Nephron (organoid): Measurements from ENCODE around the gene EIF3L.

Experiments
- H3K27ac Mint-ChIP-seq, 3 experiments: 2 replicates each; pipeline ENCODE4 v1.8.0; 2020; ENCODE audit warnings: mixed read lengths in 3 of 3, mild to moderate bottlenecking in 2 of 3, moderate library complexity in 1 of 3
- H3K27me3 Mint-ChIP-seq: 2 replicates; pipeline ENCODE4 v1.8.0; 2021; ENCODE audit warnings: low read depth, mild to moderate bottlenecking, moderate library complexity, mixed read lengths
- H3K36me3 Mint-ChIP-seq: 2 replicates; pipeline ENCODE4 v1.8.0; 2020; ENCODE audit warnings: low read depth, mixed read lengths
- H3K4me1 Mint-ChIP-seq: 2 replicates; pipeline ENCODE4 v1.8.0; 2020; ENCODE audit warnings: mixed read lengths
- H3K4me3 Mint-ChIP-seq, 3 experiments: 2 replicates each; pipeline ENCODE4 v1.8.0; 2020; ENCODE audit warnings: mild to moderate bottlenecking in 3 of 3, mixed read lengths in 3 of 3, moderate library complexity in 2 of 3
- H3K9me3 Mint-ChIP-seq: 2 replicates; pipeline ENCODE4 v1.8.0; 2020; ENCODE audit warnings: mixed read lengths
- TF ChIP-seq, protein P1 (sequence below), 3 experiments: fragments of 200-600 bp; sonication (generic); IDR thresholded peaks; one replicate each; pipeline ENCODE4 v1.5.0; 2021; ENCODE audit warnings: antibody characterized with exemption in 3 of 3; ENCODE audit not compliant: unreplicated experiment in 3 of 3

The EIF3L gene

DNA sequence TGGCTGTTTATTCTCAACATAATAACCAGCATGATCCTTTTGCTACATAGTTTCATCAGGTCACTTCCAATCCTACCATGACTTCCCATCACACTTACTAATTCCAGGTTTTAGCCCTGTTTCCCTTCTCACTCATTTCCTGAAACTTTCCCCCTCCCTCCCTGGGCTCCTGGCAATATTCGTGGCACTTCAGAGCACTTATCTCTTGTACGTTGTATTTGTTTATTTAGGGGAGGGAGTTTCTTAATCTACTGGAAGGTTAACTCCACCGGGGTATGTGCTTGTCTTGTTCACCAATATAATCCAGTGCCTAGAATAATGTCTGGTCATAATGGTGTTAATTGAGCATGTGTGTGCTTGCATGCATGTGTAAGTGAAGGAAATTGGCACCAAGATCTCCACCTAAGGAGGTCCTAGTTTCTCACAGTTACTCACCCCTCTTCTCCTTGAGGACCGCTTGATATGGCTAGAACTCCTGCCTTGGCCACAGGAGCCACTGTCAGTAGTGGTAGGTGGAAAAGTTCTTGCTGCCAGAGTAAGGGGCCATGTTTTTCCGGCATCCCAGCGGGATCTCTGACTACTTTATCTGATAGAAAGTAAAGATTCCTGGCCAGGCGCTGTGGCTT is 11.7 kb downstream of the EIF3L start:
- Mint-ChIP-seq H3K27ac (no peak overlapping the region), H3K4me3 (no peak overlapping the region), H3K9me3 (no peaks in the 10 kb centered on the region), H3K4me1 (peaks cover 9% of the 10 kb centered on the region), H3K27me3 (no peaks in the 10 kb centered on the region), H3K36me3 (peaks cover 69% of the 10 kb centered on the region)
- TF ChIP-seq, protein P1, sequence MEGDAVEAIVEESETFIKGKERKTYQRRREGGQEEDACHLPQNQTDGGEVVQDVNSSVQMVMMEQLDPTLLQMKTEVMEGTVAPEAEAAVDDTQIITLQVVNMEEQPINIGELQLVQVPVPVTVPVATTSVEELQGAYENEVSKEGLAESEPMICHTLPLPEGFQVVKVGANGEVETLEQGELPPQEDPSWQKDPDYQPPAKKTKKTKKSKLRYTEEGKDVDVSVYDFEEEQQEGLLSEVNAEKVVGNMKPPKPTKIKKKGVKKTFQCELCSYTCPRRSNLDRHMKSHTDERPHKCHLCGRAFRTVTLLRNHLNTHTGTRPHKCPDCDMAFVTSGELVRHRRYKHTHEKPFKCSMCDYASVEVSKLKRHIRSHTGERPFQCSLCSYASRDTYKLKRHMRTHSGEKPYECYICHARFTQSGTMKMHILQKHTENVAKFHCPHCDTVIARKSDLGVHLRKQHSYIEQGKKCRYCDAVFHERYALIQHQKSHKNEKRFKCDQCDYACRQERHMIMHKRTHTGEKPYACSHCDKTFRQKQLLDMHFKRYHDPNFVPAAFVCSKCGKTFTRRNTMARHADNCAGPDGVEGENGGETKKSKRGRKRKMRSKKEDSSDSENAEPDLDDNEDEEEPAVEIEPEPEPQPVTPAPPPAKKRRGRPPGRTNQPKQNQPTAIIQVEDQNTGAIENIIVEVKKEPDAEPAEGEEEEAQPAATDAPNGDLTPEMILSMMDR (IDR thresholded peaks at IDR 0.05; ENCODE audit: unreplicated experiment in 3 of 3), result no peak

DNA sequence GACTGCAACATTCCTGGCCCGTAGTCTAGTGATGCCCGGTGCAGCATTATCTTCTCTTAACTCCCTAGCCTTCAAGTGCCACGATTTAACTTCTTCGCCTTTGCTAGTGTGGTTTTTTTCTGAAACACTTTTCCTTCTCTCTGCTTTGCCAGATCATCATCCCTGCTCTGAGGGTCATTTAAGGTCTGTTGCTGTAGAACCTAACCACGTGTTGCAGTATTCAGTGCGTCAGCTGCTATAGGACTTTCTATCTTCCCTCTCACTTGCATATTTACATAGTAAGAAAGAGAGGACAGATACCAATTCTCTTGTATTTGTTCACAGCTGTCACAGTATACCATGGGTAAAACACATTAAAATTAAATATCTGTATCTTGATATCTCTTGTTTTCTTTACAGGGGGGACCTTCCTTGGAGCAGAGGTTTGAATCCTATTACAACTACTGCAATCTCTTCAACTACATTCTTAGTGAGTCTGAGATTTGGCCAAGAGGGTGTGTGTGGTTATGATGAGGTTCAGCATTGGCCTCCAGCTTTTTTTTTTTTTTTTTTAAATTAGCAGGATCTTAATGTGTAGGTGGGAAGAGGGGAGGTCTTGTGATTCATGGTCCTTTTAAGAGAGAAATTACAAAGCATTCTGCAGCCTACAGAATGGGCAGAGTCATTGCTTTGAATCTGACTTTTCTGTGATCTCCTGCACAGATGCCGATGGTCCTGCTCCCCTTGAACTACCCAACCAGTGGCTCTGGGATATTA is 13.5 kb downstream of the EIF3L start:
- TF ChIP-seq, protein P1 (IDR thresholded peaks at IDR 0.05; ENCODE audit: unreplicated experiment in 3 of 3), result no peak
- Mint-ChIP-seq H3K27me3 (no peaks in the 10 kb centered on the region), H3K9me3 (no peaks in the 10 kb centered on the region), H3K36me3 (peaks cover 74% of the 10 kb centered on the region), H3K27ac (peak overlapping the region in 2 of 3 experiments; percentile 21 to 70), H3K4me3 (no peak overlapping the region), H3K4me1 (peaks cover 9% of the 10 kb centered on the region)

DNA sequence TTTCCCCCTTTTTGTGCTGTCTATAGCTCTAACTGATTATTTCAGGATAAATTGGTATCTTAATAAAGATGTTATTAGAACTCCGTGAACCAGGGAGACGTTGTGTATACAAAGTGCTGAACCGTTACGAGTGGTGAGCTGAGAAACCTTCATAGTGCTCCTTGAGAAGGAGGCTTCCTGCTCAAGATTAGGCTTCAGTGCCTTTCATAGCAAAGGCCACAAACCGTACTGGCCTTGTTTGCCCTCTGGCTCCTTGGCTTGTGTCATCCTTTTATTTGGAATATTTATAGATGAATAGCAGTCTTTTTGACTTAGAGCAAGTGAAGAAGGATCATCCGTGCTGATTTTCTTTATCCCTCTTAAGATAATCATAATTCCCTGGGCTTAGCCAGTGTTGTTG is 16.3 kb downstream of the EIF3L start:
- TF ChIP-seq, protein P1 (IDR thresholded peaks at IDR 0.05; ENCODE audit: unreplicated experiment in 3 of 3), result no peak
- no peaks in the 10 kb centered on the region for H3K27me3 Mint-ChIP-seq
- peaks cover 9% of the 10 kb centered on the region for H3K4me1 Mint-ChIP-seq
- H3K27ac Mint-ChIP-seq, result no peak overlapping the region
- no peak overlapping the region for H3K4me3 Mint-ChIP-seq
- no peaks in the 10 kb centered on the region for H3K9me3 Mint-ChIP-seq
- peaks cover 72% of the 10 kb centered on the region for H3K36me3 Mint-ChIP-seq

DNA sequence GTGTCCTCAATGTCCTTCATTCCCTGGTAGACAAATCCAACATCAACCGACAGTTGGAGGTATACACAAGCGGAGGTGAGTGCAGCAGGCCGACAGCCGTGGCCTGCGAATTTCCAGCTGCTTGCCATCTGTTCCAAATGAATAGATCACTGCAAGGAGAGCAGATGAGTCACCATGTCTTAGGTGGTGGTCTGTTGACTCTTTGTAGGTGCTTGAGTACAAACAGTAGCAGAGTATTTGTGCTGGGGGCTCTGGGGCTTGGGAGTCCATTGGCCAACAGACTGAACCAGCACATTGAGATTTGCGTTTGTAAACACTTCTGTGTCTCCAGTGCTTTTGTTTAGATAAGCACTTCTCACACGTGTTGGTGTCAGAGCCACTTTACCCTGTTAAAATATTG is 21.1 kb downstream of the EIF3L start:
- H3K4me1 Mint-ChIP-seq, result no peaks in the 10 kb centered on the region
- no peak overlapping the region for H3K4me3 Mint-ChIP-seq
- no peaks in the 10 kb centered on the region for H3K9me3 Mint-ChIP-seq
- TF ChIP-seq, protein P1 (IDR thresholded peaks at IDR 0.05; ENCODE audit: unreplicated experiment in 3 of 3), result no peak
- H3K27ac Mint-ChIP-seq, result no peak overlapping the region
- no peaks in the 10 kb centered on the region for H3K27me3 Mint-ChIP-seq
- H3K36me3 Mint-ChIP-seq, result peaks cover 67% of the 10 kb centered on the region

DNA sequence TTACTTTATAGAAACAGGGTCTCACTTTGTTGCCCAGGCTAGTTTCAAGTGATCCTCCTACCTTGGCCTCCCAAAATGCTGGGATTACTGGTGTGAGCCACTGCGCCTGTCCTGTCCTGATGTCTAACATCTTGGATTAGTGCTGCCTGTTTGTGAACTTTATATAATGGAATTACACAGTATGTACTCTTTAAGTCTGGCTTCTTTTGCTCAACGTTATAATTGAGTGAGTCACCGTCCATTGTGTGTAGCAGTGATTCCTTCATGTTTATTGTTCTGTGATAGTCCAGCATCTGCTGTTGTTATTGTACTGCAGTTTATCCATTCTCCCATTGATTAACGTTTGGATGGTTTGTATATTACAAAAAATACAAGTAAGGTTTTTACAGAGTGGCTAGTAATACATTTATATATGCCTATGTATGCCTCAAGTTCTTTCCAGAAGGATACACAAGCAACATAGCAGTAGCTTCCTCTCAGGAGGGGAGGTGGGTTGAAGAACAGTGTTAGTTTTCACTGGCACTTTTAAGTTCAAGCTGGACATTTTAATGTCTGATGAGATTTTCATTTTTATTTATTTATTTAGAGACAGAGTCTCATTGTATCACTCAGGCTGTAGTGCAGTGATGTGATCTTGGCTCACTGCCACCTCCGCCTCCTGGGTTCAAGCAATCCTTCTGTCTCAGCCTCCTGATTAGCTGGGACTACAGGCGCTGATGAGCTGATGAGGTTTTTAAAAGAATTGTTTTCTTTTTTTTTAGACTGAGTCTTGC is 31.6 kb downstream of the EIF3L start:
- Mint-ChIP-seq H3K36me3 (peaks cover 58% of the 10 kb centered on the region), H3K27me3 (no peaks in the 10 kb centered on the region), H3K9me3 (no peaks in the 10 kb centered on the region), H3K27ac (peak overlapping the region in 2 of 3 experiments; percentile 70 to 77), H3K4me1 (peaks cover 15% of the 10 kb centered on the region), H3K4me3 (no peak overlapping the region)
- TF ChIP-seq, protein P1 (IDR thresholded peaks at IDR 0.05; ENCODE audit: unreplicated experiment in 3 of 3), result no peak
